ENCODE measurements around the gene AMOTL1.

Gene AMOTL1

GRCh38 chr11:94741022-94741679 is 27.0 kb upstream of the AMOTL1 start:
- no peak for DNase-seq (ENCODE audit: low read depth in 2 of 3, low spot score in 2 of 3)

DNA sequence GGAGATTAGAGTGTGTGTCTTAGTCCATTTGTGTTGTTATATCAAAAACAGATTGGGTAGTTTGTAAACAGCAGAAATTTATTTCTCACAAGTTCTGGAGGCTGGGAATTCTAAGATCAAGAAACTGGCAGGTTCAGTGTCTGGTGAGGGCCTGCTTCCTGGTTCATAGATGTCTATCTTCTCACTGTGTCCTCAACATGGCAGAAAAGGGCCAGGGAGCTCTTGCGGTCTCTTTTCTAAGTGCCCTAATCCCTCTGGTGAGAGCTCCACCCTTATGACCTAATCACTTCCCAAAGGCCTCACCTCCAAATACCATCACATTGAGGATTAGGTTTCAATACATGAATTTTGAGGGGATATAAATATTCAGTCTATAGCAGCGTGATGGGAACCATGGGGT is 25.5 kb upstream of the AMOTL1 start:
- no peak for DNase-seq (ENCODE audit: low read depth in 2 of 3, low spot score in 2 of 3)

- DNase-seq (ENCODE audit: low read depth in 2 of 3, low spot score in 2 of 3), result no peak
Observed at GRCh38 chr11:94746721-94747120, 21.4 kb upstream of the AMOTL1 start.

- no peak for DNase-seq (ENCODE audit: low read depth in 2 of 3, low spot score in 2 of 3)
Observed at GRCh38 chr11:94747146-94747545, 21.0 kb upstream of the AMOTL1 start.

- no peak for DNase-seq (ENCODE audit: low read depth in 2 of 3, low spot score in 2 of 3)
Observed at GRCh38 chr11:94747601-94748041, 20.5 kb upstream of the AMOTL1 start.

DNA sequence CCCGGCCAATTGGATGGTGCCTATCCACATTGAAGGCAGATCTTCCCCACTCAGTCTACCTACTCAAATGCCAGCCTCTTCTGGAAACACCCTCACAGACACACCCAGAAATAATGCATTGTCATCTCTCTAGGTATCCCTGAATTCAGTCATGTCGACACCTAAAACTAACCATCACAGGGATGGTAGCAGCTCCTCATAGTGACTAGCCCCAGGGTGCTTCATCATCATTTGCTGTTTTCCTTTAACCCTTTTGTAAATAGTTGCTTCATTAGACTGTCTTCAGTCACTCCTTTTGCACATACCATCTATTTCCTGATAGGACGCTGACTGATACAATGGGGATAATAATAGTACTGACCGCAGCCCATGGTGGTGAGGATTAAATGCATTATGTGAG is 18.8 kb upstream of the AMOTL1 start:
- DNase-seq (ENCODE audit: low read depth in 2 of 3, low spot score in 2 of 3), result no peak

DNA sequence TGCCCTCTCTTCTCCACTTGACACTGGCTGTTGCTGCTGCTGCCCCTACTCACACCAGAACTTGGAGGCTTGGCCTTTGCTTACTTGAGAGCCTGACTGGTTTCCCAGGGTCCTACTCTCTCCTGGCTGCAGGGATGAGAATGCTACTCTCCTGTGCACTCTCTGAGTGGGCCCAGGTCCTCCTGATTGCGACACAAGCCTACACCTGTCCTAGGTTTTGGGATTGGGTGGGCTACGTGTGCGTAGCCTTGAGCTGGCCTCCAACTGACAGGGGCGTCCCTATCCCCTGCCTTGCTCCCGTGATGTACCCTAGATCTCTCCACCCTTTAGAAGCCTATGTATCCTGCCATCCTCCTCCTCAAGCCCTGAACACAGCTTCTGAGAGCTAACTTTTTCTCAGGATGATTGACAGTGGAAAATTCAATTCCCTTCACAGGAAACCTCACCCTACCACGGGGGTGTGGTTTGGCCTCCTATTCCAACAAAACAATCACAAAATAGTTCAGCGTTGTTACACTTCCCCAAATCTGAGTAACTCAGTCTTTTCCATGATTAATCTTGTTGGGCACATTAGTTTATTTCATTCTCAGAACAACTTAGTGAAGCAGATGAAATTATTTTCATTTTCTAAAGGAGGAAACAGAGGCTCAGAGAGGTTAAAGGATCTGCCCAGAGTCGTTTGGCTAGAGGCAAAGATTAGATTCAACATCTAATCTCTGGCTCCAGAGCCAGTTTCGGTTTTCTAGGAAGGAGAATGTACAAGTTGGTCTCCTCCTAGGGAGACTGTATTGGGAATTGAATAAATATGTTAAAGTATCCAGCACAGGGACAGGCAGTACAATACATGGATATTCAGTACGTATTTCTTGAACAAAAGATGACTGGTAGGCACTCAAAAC is 17.6 kb upstream of the AMOTL1 start:
- DNase-seq (ENCODE audit: low read depth in 2 of 3, low spot score in 2 of 3), result no peak

DNA sequence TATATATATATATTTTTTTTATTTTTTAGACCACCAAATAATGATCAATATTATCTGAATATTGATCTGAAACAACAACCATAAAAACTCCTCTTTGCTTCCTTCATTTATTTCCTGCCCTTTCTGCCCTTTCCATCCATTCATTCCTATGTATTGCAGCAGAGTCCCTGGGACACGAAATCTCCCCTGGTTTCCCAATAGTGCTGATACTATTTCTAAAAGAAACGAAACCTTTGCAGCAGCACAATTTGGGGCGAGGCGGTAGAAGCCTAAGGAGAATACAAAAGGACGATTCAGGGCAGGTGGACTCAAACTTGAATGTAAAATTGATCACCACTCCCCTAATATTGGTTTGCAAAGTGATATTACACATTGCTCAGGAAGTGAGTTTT is 16.9 kb upstream of the AMOTL1 start:
- no peak for DNase-seq (ENCODE audit: low read depth in 2 of 3, low spot score in 2 of 3)

DNA sequence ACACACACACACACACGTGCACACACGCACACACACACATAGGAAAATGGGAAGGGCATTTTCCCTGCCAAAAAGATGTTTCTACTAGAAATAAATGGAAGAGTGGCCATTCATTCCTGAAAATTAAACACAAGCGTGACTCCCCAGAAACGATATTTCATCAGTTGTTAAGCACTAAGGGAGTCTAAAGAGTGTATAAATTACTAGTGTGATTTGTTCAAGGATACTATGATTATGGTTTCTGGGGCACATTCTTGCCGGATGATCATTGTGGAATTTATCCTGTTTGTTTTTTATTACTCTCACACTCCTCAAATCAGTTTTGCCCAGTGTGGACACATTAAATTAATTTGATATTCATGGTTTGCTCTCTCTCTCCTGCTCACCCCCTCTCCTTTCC is 16.4 kb upstream of the AMOTL1 start:
- DNase-seq (ENCODE audit: low read depth in 2 of 3, low spot score in 2 of 3), result no peak

DNA sequence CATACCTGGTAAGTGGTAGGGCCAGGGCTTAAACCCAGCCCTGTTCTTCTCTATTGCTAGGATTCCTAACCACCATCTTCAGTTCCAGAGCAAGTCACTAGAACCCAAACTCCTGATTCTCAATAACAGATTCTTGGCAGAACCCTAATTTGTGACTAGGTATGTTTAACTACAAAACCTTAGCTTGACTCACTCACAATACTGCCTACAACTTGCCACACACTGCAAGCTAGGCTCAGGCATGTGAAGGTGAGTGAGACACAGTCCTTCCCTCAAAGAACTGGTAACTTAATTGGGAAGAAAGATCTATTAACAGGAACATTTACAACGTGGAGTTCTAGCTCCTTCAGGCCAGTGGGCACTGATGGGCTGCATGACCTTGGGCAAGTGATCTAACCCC is 14.5 kb upstream of the AMOTL1 start:
- DNase-seq (ENCODE audit: low read depth in 2 of 3, low spot score in 2 of 3), result no peak

DNA sequence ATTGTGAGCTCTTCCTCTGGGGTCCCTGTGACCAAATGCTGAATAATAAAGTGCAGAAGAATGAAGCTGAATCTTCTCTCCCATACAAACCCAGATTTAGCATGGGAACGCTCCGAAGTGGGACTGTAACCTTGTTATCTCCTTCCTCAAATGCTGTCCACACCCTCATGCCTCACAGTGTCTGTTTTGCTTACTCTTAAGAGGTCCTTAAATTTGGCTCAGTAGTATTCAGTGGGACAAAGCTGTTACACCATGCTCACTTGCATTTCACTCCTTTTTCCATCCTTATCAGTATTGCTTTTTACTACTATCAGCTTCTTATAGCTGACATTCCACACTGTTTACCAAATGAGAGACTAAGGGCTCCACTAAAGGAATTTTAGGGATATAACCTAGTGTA is 13.8 kb upstream of the AMOTL1 start:
- no peak for DNase-seq (ENCODE audit: low read depth in 2 of 3, low spot score in 2 of 3)

GRCh38 chr11:94754819-94755218 is 13.3 kb upstream of the AMOTL1 start:
- no peak for DNase-seq (ENCODE audit: low read depth in 2 of 3, low spot score in 2 of 3)

DNA sequence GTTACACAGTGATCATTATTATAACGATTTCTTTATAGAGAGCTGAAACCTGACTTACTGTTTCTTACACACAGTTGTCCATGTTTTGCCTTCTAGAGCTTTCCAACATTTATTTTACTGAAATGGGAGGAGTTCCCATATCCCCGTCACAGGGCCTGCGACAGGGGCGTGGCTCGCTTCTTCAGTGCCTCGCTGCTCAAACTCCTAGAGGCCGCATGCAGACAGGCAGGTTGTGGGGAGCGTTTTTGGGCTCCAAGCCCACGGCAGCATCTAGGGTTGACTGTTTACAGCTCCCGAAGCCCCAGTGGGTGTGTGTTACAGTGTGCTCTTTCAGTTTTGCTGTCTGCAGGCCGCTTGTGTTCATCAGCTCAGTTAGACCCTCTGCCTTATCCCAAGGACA is 12.7 kb upstream of the AMOTL1 start:
- no peak for DNase-seq (ENCODE audit: low read depth in 2 of 3, low spot score in 2 of 3)

DNA sequence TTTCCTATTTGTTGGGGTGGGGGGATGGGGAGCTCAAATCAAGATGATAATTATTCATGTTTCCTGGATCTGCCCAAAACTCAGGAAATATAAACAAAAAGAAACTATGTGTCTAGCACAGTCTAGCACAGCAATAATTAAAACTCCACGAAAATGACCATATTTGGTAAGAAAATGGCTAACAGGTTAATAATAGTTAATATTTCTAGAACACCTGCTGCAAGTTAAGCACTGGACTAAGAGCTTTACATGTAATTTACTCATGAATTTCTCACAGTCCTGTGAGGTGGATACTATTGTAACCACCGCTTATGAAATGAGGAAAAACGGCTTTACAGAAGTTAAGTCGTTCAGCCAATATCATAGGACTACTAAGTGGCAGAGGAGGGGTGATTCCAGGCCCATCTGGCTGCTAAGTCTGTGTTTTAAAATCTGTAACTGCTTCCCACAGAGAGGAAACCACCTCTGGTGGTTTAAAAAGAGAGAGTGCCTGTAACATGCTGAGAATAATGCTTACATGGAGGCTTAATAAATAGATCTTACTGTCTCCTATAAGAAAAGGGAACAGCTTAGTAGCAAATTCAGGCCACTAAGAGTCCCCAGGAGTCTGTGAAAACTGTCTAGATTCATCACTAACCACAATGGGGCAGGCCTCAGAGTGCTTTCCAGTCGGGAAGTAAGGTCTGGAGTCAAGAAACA is 11.0 kb upstream of the AMOTL1 start:
- no peak for DNase-seq (ENCODE audit: low read depth in 2 of 3, low spot score in 2 of 3)

- no peak for DNase-seq (ENCODE audit: low read depth in 2 of 3, low spot score in 2 of 3)
Observed at GRCh38 chr11:94758666-94759065, 9.5 kb upstream of the AMOTL1 start.

DNA sequence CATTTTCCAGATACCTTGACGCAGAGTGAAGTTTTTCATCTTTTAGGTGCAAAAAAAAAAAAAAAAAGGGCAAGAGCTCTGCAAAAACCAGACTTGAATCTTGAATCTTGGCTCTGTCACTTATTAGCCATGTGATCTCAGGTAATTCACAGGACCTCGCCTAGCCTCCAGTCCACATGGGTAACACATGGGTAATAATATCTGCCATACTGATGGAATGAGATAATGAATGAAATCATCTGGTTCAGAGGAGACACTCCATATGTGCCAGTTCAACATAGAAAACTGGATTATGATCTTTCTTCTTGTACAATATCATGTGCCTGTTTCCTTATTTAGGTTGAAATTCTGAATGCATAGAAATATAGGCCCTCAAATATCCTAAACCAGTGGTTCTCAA is 8.6 kb upstream of the AMOTL1 start:
- DNase-seq (ENCODE audit: low read depth in 2 of 3, low spot score in 2 of 3), result no peak

- DNase-seq (ENCODE audit: low read depth in 2 of 3, low spot score in 2 of 3), result no peak
Observed at GRCh38 chr11:94760296-94760695, 7.9 kb upstream of the AMOTL1 start.

DNA sequence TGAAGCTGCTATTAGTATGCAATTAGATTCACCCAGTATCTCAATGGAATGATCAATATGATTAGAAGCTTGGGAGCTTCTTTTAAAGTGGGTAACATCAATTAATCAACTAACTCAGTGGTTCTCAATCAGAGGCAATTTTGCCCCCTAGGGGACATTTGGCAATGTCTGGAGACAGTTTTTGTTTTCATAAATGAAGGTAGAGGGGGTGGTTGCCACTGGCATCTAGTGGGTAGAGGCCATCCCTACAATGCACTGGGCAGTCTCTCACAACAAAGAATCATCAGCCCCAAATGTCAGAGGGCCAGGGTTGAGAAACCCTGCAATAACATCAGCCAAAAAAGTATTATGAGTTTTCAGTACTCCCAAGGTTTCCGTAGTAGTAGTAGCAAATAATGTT is 5.9 kb upstream of the AMOTL1 start:
- DNase-seq (ENCODE audit: low read depth in 2 of 3, low spot score in 2 of 3), result no peak

DNA sequence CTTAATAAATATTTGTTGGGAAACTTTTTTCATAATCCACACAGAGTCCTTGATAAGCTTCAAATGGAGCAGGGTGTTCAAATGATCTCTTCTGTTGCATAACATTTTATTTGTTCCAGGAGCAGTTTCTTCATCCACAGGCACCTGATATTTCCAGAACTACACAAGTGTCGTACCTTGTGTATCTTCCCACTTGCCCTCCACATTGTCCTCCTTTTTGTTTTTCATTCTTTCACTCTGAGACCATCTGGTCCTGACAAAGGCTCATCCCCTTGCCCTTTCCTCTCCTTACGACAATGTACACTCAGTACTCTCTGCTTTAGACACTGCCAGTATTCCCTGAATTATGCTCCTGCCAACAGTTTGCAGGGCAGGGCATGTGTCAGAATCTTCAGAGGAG is 5.2 kb upstream of the AMOTL1 start:
- no peak for DNase-seq (ENCODE audit: low read depth in 2 of 3, low spot score in 2 of 3)

DNA sequence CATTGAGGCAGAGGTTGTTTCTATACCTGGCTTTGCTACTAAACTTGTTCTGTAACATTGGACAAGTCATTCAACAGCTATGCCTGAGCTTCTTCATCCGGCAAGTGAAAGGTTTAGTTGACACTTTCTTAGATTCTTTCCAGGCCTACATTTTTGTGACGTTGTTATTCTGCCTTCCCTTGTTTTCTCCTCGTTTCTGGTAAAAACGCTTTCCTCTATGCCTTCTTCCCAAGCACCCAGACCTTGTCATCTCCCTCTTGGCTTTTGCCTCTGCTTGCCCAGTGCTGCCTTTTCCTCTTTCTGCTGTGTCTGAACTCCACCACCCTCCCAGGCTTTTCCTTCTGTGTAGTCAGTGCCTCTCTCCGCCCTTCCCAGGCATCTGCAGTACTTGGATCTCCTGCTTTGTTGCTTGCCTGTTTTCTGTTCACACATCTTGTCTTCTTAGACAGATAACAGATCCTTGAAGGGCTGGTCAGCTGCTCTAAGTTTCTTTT is 1.4 kb upstream of the AMOTL1 start:
- DNase-seq (ENCODE audit: low read depth in 2 of 3, low spot score in 2 of 3), result no peak

DNA sequence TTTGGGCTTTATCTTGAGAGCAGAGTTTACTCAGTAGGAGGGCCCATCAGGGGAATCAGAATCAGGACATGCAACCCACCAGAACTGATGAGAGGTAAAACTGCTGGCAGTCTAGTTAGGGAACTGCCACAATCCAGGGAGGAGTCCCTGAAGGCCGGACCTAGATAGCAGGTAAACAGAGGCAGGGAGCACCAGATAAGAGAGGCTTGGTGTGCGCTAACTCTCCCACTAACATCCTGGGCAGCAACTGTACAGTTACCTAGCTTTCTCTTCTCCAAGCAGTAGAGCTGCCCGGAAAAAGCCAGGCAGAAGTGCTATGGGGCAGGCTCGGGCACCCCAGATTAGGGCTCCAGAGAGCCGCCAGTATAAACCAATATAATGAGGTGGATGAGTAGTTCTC is 865 bp upstream of the AMOTL1 start:
- no peak for DNase-seq (ENCODE audit: low read depth in 2 of 3, low spot score in 2 of 3)
